GM21717 (cell line): ENCODE measurements around the gene FAM170B.

Experiments used
- ATAC-seq: cut with Tn5 transposase; IDR thresholded peaks from one replicate; pipeline ENCODE4 v1.9.1; 2021; ENCODE audit warnings: mild to moderate bottlenecking, moderate library complexity; ENCODE audit not compliant: unreplicated experiment

FAM170B gene

DNA sequence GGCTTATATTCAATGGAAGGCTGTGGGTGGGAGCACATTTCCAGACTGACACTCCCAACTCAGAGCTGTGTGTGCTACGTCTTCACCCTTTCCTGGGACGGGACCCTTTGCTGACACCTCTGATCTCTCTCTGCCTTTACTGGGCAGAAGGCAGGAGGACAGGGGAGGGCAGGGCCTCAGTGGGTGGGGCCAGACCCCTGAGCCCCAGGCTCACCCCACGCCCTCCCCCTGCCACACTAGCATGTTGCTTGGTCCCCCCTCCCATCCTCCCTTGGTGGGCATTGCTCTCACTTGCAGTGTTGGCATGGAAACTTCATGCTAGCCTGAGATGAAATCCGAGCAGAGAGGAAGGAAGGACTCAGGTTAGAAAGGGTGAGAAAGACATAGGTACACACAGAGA, 36.0 kb upstream of the FAM170B start:
- ATAC-seq = no peak

DNA sequence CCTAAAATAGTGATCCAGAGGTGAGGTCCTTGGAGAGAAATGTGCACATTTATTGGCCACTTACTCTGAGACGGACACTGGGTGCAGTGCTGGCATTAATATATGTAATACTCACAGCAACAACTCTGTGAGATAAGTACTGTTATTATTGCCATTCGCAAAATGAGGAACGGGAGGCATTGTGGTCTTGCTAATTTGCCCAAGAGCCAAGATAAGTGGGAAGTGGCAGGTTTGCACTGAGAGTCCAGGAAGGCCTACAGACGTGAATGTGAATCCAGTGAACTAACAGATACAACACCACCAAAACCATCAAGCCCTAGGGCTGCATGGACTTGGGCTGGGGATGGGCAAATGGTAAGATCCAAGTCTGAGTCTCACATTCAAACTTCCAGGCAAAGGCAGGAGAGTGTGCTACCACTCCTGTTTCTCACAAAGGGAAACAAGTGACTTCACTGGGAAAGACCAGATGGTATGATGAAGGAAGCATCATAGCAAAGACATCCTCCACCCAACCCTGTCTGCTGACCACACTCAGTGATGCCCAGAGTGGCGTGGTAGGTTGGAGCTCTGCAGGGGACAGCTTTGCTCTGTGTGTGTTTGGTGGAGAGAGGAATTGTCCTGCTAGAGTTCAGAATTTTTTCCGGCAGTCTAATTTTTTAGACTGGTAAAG, 35.1 kb upstream of the FAM170B start:
- no peak for ATAC-seq

DNA sequence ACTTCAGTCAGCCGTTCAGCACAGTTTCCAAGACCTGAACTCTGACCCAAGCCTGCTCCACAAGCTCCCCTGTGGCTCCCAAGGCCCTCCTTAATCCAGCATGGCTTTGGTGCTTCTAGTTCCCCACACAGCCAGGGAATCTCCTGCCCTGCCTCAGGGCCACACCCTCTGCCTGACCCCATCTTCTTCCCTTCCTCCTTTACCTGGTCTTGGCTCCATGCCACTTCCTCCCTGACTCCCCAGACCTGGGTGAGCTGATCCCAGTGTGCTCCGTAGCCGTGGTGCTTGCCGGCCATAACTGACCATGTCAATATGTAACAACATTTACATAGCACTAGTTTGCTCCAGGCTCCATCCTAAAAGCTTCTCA, 34.3 kb upstream of the FAM170B start:
- no peak for ATAC-seq

DNA sequence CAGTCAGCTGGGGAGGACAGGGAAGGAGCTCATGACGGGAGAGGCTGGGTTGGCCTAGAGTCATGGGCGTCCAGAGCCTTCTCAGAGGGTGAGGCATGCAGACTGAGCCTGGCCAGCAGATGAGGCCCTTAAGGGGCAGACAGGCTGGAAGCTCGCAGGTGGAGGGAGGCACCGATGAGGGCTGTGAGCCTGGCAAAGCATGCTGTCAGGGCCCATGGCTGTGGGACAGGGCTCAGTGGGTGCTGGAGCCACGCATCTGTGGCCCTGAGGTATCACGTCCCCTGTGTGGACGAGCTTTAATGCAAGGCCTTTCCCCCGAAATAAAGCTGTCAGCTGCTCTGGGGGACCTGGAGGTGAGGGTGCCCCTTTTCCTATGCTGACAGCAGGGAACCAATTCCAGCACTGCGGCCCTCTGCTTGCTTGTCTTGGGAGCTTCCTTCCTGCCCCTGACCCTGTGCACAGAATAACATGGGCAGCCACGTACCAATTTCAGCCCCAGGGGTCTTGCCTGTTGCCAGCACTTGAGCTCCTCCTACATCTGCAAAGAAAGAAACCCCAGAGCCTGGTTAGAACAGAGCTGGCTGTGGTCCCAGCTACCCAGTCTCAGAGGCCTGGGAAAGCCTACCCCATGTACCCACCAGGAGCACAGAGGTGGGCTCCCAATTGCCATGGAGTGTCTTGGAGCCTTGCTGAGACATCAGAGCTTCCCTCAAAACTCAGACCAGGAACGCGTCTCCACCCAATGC, 33.8 kb upstream of the FAM170B start:
- ATAC-seq = no peak

DNA sequence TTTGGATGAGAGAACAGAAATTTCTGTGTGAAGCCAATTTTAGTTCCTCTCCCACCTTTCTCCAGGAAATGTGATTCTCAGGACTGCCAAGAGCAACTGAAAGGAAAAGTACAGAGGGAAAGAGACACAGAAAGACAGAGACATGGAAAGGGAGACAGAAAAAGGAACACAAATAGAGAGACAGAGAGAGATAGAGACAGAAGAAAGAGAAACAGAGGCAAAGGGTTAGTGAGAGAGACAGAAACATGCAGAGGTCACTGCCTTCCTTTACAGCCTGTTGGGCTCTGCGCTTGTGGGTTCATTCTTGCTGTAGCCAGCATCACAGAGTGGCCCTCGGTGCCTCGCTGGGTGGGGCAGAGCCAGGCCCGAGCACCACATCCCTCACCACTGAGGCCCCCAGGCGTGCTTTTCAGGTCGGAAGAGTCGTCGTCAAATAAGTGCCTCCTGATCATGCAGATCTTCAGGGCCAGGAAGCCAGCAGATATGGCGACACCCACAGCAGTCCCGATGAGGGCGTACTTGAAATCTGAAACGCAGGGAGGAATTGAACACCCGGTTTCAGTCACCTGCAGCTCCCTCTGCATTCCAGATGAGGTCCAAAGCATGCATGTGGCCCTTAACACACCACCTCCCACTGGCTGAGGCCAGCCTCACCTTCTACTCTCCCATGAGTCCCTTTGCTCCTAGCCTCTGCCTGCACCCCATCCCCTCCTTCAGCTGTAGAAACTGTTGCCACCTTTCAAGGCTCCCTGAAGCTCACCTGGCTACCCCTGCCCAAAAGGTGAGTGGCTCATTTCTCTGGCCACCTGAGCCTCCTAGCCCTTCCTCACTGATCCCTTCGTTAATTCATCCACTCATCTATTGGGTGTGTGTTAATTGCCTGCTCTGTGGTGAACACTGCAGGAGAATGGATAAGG, 32.9 kb upstream of the FAM170B start:
- no peak for ATAC-seq

DNA sequence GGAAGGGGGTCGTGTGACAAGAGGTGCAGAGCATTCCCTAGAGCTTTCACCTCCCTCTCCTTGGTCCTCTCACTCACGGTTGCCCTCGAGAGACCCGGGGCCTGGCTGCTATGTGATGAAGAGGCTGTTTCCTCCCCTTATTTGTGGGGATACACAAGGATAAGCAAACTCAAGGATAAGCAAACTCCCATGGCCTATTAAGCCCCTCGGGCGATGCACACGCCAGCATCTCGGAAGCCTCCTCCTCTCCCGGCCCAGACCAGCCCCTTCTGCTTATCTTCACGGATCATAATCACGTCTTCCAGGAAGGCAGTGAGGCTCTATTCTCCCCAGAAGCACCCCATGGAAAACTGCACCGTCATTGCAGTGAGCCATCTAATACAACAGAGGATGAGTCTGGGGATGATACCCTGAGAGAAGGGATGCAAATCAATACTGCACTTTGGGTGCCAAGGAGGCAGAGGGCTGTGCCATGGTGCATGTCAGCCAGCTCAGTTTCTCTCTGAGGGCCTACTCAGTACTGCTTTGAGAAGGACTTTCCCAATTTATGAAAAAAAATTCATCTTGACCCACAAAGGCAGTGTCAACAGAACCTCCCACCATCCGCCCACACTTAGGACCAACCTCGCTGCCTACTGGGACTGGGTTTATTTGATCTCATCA, 32.1 kb upstream of the FAM170B start:
- ATAC-seq = no peak

DNA sequence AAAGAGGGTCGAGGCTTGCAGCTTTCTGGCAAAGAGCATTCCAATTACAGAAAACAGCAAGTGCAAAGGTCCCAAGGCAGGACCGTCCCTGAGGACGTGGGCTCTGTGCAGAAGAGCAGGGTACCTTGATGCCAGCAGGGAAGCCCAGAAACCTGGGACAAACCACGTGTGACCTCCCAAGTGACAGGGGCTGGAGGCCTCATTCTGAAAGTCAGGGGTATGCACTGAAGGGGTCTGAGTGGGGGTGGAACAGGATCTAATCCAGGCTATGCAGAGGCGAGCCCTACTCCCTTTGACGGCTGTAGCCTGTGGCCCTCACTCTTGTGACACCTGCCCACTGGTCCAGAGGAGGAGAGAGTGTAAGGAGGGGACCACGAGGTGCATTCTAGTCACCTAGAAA, 31.4 kb upstream of the FAM170B start:
- ATAC-seq = no peak

DNA sequence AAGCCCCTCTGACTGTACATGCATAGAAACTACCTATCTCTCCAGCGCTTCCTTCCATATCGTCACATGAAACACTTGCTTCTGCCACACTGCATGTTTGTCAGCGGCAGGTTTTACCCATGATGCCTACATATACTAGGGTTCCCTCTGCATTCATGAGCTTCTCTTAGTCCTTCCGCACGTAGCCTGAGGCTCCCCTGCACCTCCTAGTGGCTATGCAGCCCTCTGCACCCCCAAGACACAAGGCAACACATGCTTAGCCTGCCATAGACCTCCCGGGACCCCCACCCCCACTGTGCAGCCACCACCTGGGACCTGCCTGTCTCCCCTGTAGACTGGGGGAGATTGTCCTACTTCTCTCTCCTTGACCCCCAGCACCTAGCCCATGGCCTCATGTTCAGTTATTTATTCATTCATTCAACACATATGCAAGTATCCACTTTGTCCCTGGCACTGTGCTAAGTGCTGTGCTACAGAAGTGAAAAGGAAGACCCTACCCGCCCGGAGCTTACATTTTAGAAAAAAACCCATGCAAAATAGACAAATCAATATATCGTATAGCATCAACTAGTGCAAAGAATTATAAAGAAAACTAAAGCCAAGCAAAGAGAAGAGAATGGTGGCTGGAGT, 30.9 kb upstream of the FAM170B start:
- ATAC-seq = no peak

DNA sequence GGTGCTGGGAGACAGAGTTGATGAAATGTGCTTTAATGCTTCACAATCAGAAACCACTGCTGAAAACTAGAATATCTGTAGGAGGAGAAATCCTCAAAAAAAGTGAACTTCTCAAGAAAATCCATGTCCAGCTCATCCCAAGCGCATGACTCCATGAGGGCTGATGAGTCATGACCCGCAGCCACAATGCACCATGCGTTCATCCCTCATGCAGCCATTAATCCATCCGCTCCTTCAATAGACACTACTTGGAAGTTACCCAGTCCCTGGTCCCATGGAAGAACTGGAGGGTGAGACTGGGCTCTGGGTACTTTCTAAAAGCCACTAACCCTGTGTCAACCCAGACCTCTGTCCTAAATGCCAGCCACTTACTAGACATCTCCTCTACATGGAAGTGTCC, 29.9 kb upstream of the FAM170B start:
- ATAC-seq = no peak

DNA sequence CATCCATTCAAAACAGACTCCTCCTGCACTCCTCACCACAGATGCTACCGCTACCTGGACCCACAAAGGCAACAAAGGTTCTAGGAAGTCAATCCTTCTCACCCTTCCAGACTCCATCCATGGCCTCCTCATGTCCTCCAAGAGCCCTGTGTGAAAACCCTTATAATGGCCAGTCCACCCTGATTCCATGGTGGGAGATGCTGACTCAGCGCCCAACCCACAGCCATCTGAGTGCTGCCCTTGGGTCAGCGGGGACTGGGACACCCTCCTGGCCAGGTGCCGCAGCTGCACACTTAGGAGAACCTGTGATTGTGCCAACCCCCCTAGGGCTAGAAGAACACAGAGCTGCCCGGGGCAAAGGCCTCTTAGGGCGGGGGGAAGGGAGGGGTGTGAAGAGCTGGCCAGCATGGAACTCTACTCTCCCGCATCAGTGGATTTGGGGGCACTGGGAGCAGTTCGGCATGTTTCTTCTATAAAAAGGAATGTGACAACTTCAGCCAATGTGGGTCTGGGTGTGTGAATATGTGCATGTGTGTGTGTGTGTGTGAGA, 29.0 kb upstream of the FAM170B start:
- no peak for ATAC-seq

DNA sequence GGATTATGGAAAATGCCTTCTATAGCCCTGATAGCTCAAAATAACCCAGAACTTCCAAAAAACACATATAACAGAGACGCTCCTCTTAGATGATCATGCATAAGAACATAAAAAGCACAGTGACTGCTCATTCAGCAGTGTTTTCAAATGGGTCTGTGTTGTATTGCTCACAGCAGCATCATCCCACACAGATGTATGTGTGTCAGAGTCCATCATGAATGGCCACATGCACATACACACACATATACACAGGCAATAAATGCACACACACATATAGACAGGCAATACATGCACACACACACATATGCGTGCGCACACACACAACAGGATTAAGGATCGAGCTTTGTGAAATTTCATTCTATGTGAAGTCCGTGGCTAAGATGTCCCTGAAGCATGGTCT, 28.2 kb upstream of the FAM170B start:
- ATAC-seq = no peak

DNA sequence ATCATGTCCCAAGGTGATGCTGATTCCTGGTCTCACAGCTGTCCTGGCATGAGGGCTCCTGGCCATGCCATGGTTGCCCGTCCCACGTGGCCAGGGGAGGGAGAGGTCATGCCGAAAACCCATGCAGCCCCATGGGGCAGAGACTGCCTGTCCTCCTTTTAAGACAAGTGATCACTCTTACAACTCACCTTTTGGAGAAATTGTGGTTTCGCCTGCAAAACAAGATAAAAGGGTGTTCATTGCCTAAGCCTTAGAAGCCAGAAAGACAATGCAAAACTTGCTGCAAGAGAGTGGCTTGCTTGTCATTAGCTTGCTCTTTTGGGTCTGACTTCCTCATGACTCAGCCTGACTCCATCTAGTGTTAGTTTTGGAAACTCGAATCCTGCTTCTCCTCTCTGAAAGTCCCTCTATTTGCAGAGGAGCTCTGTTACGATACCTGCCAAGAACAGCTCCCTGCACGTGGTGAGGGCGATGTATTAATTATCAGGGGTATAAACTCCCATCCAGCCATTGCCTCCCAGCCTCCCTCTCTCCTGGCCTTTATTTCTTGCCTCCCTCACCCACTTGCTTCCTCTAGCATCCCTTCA, 27.7 kb upstream of the FAM170B start:
- ATAC-seq = no peak

DNA sequence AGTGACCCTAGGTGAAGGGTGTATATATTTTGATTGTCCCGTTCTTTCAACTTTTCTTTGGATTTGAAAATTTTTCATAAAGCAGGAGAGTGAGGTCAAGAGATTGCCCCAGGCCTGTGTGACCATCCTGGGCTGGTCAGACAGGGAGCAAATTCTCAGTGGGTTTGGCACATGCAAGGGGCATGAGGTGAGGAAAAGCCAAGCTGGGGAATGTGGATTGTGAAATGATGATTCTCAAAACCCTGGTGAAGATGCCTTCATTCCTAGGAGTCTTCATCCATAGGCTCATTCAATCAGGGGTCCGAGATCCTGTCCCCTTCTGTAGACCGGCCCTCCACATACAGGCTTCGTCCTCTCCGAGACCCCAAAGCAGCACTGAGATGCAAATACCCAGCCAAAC, 27.0 kb upstream of the FAM170B start:
- no peak for ATAC-seq

DNA sequence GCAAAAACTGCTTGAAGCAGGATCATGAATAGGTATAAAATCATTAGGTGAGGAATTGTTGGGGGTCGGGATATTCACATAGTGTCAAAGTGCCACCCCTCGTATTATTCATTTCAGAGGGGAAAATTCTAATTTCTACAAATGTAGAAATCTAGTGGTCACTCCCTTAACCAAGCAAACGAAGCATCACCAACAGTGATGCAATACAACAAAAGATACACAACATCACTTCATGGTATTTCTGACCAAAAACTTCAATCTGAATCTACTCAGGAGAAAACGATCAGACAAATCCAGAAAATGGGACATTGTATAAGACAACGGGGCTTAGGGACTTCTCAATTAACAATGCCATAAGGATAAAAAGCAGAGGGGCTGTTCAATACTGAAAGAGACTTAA, 26.3 kb upstream of the FAM170B start:
- ATAC-seq = no peak

DNA sequence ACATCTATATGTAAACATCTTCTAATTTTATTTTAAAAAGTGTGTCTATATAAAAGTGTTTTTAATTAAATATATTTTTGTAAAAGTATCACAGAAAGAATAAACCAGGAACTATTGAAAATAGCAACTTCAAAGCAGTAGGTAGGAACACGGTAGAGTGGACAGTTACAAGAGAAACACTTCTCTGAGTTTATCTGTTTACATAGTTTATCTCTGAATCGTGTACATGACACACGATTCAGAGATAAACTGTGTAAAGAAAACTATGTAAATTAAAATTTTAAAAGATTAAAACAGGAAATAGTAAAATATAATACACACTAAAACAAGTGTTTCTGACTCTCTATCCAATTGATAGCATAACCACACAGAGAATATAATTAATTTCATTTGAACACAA, 25.1 kb upstream of the FAM170B start:
- ATAC-seq = no peak

DNA sequence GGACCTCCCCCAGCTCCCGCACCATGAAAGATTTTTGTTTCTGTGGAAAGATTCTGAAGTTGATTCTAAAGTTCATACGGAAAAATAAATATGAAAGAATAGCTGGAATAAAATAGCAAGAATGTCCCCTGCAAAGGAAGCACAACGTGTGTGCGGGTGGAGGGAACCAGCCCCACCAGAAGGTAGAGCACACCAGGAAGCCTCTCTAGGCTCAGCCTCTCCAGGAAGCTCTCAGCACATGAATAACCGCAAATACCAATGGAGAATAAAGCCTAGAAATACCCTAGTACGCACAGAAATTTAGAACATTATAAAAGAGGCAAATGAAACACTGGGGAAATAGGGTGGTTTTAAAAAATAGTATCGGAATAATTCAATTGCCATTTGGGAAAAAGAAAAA, 24.6 kb upstream of the FAM170B start:
- ATAC-seq = no peak

DNA sequence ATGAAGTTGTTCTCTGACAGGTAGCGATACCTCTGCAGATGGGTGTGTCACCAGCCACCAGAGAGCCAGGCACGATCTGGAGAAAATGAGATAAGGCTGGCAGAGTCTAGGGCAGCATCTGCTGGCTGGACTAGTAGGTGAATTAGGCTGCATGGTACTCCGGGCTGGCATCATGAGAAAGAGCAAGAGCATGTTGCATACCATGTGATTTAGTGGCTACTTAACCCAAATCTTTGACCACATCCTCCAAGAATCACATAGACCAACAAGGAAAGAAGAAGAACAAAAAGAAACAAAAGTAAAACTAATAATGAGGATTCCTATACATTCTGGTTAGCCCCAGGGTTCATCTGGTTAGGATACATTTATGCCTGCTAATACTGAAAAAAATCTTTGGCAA, 23.4 kb upstream of the FAM170B start:
- no peak for ATAC-seq

DNA sequence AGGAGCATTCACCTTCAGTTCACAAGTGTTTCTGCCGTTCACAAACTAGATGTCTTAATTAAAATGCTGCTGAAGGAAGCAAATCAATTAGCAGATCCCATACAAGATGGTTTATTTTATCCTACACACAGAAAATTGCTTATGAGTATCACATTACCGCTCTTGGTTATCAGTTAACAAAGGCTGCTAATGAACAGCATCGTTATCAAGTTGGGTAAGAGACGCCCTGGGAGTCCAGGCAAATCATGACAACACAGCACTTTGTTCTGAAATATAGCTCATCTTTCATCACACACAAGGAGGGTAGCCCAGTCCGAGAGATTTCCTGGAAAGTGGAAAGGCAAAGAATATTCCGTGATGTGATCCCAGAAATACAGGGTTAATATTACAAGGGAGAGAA, 20.8 kb upstream of the FAM170B start:
- ATAC-seq = no peak

DNA sequence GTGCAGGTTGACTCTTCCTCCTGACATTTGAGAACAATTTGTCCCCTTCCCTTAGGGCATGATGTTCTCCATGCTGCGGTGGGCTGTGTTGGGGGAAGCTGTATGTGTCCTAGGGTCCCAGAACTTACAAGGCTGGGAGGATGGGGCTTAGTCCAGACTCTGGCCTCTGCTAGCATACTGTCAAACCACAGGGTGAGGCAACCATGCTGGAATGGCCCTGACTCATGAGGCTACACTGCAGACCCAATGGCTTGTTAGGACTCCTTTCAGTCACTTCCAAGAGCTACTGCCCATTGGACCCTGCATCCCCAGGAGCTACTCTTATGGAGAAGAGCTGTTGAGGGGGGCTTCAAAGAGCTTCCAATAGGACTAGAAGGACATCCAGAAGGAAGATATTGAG, 20.1 kb upstream of the FAM170B start:
- no peak for ATAC-seq

DNA sequence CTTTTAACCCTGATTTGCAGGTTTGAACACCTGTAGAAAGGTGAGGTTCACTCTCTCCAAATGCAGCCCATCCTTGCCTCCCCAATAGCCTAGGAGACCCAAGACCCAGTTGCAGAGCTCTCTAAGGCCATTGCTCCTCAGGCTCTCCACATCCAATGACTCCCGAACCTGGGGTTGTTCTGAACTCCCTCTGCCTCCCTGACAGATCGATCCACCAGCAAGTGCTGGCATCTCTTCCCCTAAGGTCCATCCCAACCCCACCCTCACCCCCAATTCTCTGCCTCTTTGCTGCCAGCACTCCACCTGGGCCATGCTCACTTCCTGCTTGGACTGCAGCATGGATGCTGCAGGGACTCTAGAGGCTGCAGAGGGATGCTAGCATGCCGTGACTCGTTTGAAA, 19.3 kb upstream of the FAM170B start:
- no peak for ATAC-seq
